ENCODE data around the gene C1QA.

The C1QA gene

GRCh38 chr1:22636353-22636752 is at the start of gene C1QA:
TSS of gene C1QA (plus strand) at chr1:22636628. CDS start at chr1:22637617, 989 bp downstream.
- DNase-seq: no peak

GRCh38 chr1:22587247-22587646 is 49.2 kb upstream of the C1QA start:
- no peak for DNase-seq

- DNase-seq: no peak
These were observed 47.5 kb upstream of the C1QA start for GRCh38 chr1:22588899-22589422.

- no peak for DNase-seq
These were observed 44.9 kb upstream of the C1QA start for GRCh38 chr1:22591576-22591975.

- DNase-seq: no peak
These were observed 44.4 kb upstream of the C1QA start for GRCh38 chr1:22592051-22592450.

GRCh38 chr1:22592919-22593790 is 43.3 kb upstream of the C1QA start:
- no peak for DNase-seq

- DNase-seq: no peak
These were observed 42.0 kb upstream of the C1QA start for GRCh38 chr1:22594396-22594795.

GRCh38 chr1:22595108-22595507 is 41.3 kb upstream of the C1QA start:
- no peak for DNase-seq

GRCh38 chr1:22597301-22597965 is 39.0 kb upstream of the C1QA start:
- DNase-seq: no peak

GRCh38 chr1:22597996-22598395 is 38.4 kb upstream of the C1QA start:
- no peak for DNase-seq

GRCh38 chr1:22598736-22599135 is 37.7 kb upstream of the C1QA start:
- DNase-seq: no peak

- no peak for DNase-seq
These were observed 36.2 kb upstream of the C1QA start for GRCh38 chr1:22600071-22600816.

GRCh38 chr1:22600817-22601605 is 35.4 kb upstream of the C1QA start:
- DNase-seq: no peak

GRCh38 chr1:22601610-22602009 is 34.8 kb upstream of the C1QA start:
- DNase-seq: no peak

GRCh38 chr1:22602060-22602740 is 34.2 kb upstream of the C1QA start:
- DNase-seq: no peak

GRCh38 chr1:22606161-22606560 is 30.3 kb upstream of the C1QA start:
- no peak for DNase-seq

- DNase-seq: no peak
These were observed 29.3 kb upstream of the C1QA start for GRCh38 chr1:22607154-22607553.

GRCh38 chr1:22608361-22608760 is 28.1 kb upstream of the C1QA start:
- no peak for DNase-seq

- DNase-seq: no peak
These were observed 27.1 kb upstream of the C1QA start for GRCh38 chr1:22609291-22609690.

GRCh38 chr1:22611530-22611947 is 24.9 kb upstream of the C1QA start:
- DNase-seq: peak; percentile 57

GRCh38 chr1:22612671-22613571 is 23.5 kb upstream of the C1QA start:
- DNase-seq: no peak

Data from fibroblast of skin of right biceps (primary cell).